ENCODE data around the gene DESI1. TPM values are rescaled to one million over a fixed set of nuclear protein-coding genes. Genes with fewer than 3 reads are reported as not detected.

DESI1 gene
- total RNA-seq, 1 experiment from 2014 or later, result 40.8 TPM

- H3K4me2 ChIP-seq (ENCODE audit: low read length), result no peak overlapping the region
- H3K27ac ChIP-seq (ENCODE audit: low read depth, low read length), result no peak overlapping the region
- DNase-seq (ENCODE audit: low read depth, low spot score) (no peak), ATAC-seq (no peak)
- H3K36me3 ChIP-seq (ENCODE audit: control insufficient read depth in 1 of 2, insufficient read depth in 2 of 2, low read length in 2 of 2), result peaks cover 11 to 22% of the 10 kb centered on the region in 2 experiments; a peak in 3 of 4 replicates
- H2AFZ ChIP-seq (ENCODE audit: low read depth, low read length, poor library complexity, severe bottlenecking), result no peak overlapping the region
- ChIA-PET RAD21 (ENCODE audit: low non-redundant PET in 1 of 2, low total read pairs in 2 of 2, uncharacterized antibody in 2 of 2, unreplicated experiment in 2 of 2) (no interaction called here), POLR2A (interaction anchor here (1.3 to 2.0 kb wide), 2 partner anchors 14 to 17 kb away, joined by 3 to 8 read pairs; partner anchors contain the start of genes DESI1, PMM1 and XRCC6), CTCF (no interaction called here)
- no peaks in the 10 kb centered on the region for H3K9me3 ChIP-seq (ENCODE audit: control insufficient read depth in 1 of 2, insufficient read depth in 1 of 2, low read depth in 1 of 2, low read length in 2 of 2)
- H3K9me2 ChIP-seq (ENCODE audit: insufficient read depth), result no peaks in the 10 kb centered on the region
- no peaks in the 10 kb centered on the region for H3K27me3 ChIP-seq (ENCODE audit: insufficient read depth, low read length)
- no peak overlapping the region for H3K4me3 ChIP-seq (replicated peaks in 1 of 2; ENCODE audit: low read depth in 1 of 2, low read length in 2 of 2)
- intact Hi-C loops (cut with micrococcal nuclease), result no loop called here
- TF ChIP-seq SIN3A (IDR thresholded peaks at IDR 0.05; ENCODE audit: low read depth) (no peak), ATF3 (IDR thresholded peaks at IDR 0.05) (no peak), SRF (IDR thresholded peaks at IDR 0.05; ENCODE audit: low read depth) (no peak), POLR2AphosphoS5 (IDR thresholded peaks at IDR 0.05; ENCODE audit: low read depth, low read length) (no peak), CTCF (IDR thresholded peaks at IDR 0.05 in 2 of 3, conservative IDR thresholded peaks at IDR 0.05 in 1 of 3; ENCODE audit: borderline replicate concordance in 1 of 3, insufficient read depth in 1 of 3, low read depth in 2 of 3, low read length in 2 of 3) (no peak), ELF1 (IDR thresholded peaks at IDR 0.05; ENCODE audit: borderline replicate concordance, low read depth) (no peak), ZFX (IDR thresholded peaks at IDR 0.05) (no peak), CBX3 (IDR thresholded peaks at IDR 0.05; ENCODE audit: low read depth) (no peak), POLR2A (IDR thresholded peaks at IDR 0.05; ENCODE audit: borderline replicate concordance, extremely low read depth, insufficient read depth, insufficient read length) (no peak), ZNF274 (IDR thresholded peaks at IDR 0.05; ENCODE audit: low read depth, low read length) (no peak), YY1 (IDR thresholded peaks at IDR 0.05; ENCODE audit: extremely low read depth, insufficient replicate concordance, low read depth, low read length) (no peak), EGR1 (IDR thresholded peaks at IDR 0.05; ENCODE audit: low read depth) (no peak), REST (IDR thresholded peaks at IDR 0.05; ENCODE audit: low read depth) (no peak), EZH2 (IDR thresholded peaks at IDR 0.05) (no peak), RAD21 (IDR thresholded peaks at IDR 0.05; ENCODE audit: low read depth) (no peak), CEBPB (IDR thresholded peaks at IDR 0.05; ENCODE audit: low read depth) (no peak), SP1 (IDR thresholded peaks at IDR 0.05; ENCODE audit: low read depth) (no peak), TCF7L2 (IDR thresholded peaks at IDR 0.05; ENCODE audit: borderline replicate concordance, extremely low read depth, insufficient read depth, insufficient read length) (no peak)
- 0 out of 2 replicates have a peak, but pooled peaks cover 4% of the 10 kb centered on the region for H3K79me2 ChIP-seq (ENCODE audit: insufficient read depth, low read length)
- H4K20me1 ChIP-seq (ENCODE audit: insufficient read depth), result no peaks in the 10 kb centered on the region
- BruUV-seq (replicated peaks), result no TSS peak
- H3K4me1 ChIP-seq (ENCODE audit: control insufficient read depth in 1 of 2, insufficient read depth in 2 of 2, low read length in 2 of 2), result no peaks in the 10 kb centered on the region
- H3K9ac ChIP-seq (ENCODE audit: low read length), result no peak overlapping the region
Observed at GRCh38 chr22:41603873-41604332, 16.9 kb downstream of the DESI1 start.

Data from HCT116 (cell line).